Measurements from ENCODE around the gene RUSF1. TPM values are rescaled to one million over a fixed set of nuclear protein-coding genes. Genes with fewer than 3 reads are reported as not detected.

Gene RUSF1
- total RNA-seq, 1 donor = 48.5 TPM

DNA sequence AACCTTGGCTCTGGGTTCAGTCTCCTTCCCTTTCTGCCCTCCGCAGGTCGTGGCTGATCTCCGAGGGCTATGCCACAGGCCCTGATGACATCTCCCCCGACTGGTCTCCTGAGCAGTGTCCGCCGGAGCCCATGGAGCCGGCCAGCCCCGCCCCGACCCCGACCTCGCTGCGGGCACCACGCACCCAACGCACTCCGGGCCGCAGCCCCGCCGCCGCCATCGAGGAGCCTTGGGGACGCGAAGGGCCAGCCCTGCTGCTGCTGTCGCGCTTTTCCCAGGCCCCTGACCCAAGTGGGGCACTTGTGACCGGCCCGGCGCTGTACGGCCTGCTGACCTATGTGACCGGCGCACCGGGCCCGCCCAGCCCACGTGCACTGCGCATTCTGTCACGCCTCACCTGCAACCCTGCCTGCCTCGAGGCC is 43.8 kb downstream of the RUSF1 start:
- Histone ChIP-seq H3K27ac (ENCODE audit: low read depth, low read length) (no peak overlapping the region), H3K36me3 (ENCODE audit: insufficient read depth, low read length) (peaks cover 21% of the 10 kb centered on the region), H2AFZ (ENCODE audit: low read length) (no peak overlapping the region), H3K4me1 (ENCODE audit: insufficient read depth, low read length) (peaks cover 8% of the 10 kb centered on the region), H3K27me3 (ENCODE audit: insufficient read depth, low read length) (no peaks in the 10 kb centered on the region), H3K79me2 (ENCODE audit: insufficient read depth, low read length) (peaks cover 11% of the 10 kb centered on the region), H3K9me3 (ENCODE audit: low read depth, low read length) (no peaks in the 10 kb centered on the region), H4K20me1 (ENCODE audit: insufficient read depth, low read length) (no peaks in the 10 kb centered on the region), H3K4me2 (ENCODE audit: insufficient read depth, low read length) (no peak overlapping the region), H3K4me3 (ENCODE audit: insufficient read depth, low read length) (no peak overlapping the region)
- TF ChIP-seq, protein P1, sequence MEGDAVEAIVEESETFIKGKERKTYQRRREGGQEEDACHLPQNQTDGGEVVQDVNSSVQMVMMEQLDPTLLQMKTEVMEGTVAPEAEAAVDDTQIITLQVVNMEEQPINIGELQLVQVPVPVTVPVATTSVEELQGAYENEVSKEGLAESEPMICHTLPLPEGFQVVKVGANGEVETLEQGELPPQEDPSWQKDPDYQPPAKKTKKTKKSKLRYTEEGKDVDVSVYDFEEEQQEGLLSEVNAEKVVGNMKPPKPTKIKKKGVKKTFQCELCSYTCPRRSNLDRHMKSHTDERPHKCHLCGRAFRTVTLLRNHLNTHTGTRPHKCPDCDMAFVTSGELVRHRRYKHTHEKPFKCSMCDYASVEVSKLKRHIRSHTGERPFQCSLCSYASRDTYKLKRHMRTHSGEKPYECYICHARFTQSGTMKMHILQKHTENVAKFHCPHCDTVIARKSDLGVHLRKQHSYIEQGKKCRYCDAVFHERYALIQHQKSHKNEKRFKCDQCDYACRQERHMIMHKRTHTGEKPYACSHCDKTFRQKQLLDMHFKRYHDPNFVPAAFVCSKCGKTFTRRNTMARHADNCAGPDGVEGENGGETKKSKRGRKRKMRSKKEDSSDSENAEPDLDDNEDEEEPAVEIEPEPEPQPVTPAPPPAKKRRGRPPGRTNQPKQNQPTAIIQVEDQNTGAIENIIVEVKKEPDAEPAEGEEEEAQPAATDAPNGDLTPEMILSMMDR (IDR thresholded peaks at IDR 0.05; ENCODE audit: extremely low read depth, low read depth, low read length) = no peak
- no peak for DNase-seq (ENCODE audit: insufficient read length, low spot score, missing footprints)

GRCh38 chr16:31461921-31462804 is 46.0 kb downstream of the RUSF1 start:
- Histone ChIP-seq H3K9me3 (ENCODE audit: low read depth, low read length) (no peaks in the 10 kb centered on the region), H3K4me1 (ENCODE audit: insufficient read depth, low read length) (peaks cover 19% of the 10 kb centered on the region), H3K27ac (ENCODE audit: low read depth, low read length) (no peak overlapping the region), H3K27me3 (ENCODE audit: insufficient read depth, low read length) (no peaks in the 10 kb centered on the region), H3K79me2 (ENCODE audit: insufficient read depth, low read length) (peaks cover 23% of the 10 kb centered on the region), H3K4me3 (ENCODE audit: insufficient read depth, low read length) (no peak overlapping the region), H3K36me3 (ENCODE audit: insufficient read depth, low read length) (peaks cover 20% of the 10 kb centered on the region), H3K4me2 (ENCODE audit: insufficient read depth, low read length) (no peak overlapping the region), H4K20me1 (ENCODE audit: insufficient read depth, low read length) (peaks cover 13% of the 10 kb centered on the region), H2AFZ (ENCODE audit: low read length) (no peak overlapping the region)
- DNase-seq (ENCODE audit: insufficient read length, low spot score, missing footprints) = peak; percentile 43
- TF ChIP-seq, protein P1 (IDR thresholded peaks at IDR 0.05; ENCODE audit: extremely low read depth, low read depth, low read length) = no peak

DNA sequence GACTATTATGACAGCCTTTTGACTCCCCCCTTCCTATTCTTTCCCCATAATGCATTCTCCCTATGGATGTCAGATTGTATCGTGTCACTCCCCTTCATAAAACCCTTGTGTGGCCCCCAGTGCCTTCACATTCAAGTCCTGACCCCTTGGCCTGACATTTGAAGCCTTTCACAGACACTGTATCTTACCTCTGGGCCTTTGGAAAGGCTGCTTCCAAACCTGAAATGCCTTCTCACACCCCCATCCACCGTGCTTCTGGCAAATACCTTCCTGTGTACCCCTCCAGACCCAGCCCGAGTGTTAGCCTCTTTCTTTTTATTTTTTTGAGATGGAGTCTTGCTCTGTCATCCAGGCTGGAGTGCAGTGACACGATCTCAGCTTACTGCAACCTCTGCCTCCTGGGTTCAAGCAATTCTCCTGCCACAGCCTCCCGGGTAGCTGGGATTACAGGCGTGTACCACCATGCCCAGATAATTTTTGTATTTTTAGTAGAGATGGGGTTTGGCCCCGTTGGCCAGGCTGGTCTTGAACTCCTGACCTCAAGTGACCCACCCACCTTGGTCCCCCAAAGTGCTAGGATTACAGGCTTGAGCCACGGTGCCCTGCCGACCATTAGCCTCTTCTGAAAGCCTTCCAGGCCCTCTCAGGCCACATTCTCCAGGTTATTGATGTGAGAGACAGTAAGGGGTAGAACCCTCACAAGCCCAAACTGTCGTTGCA is 46.8 kb downstream of the RUSF1 start:
- Histone ChIP-seq H3K4me2 (ENCODE audit: insufficient read depth, low read length) (peak overlapping the region; percentile 83), H3K4me1 (ENCODE audit: insufficient read depth, low read length) (peaks cover 26% of the 10 kb centered on the region), H3K27ac (ENCODE audit: low read depth, low read length) (peak overlapping the region; percentile 66), H2AFZ (ENCODE audit: low read length) (no peak overlapping the region), H3K4me3 (ENCODE audit: insufficient read depth, low read length) (no peak overlapping the region), H4K20me1 (ENCODE audit: insufficient read depth, low read length) (peaks cover 21% of the 10 kb centered on the region), H3K27me3 (ENCODE audit: insufficient read depth, low read length) (no peaks in the 10 kb centered on the region), H3K79me2 (ENCODE audit: insufficient read depth, low read length) (peaks cover 31% of the 10 kb centered on the region), H3K36me3 (ENCODE audit: insufficient read depth, low read length) (peaks cover 12% of the 10 kb centered on the region), H3K9me3 (ENCODE audit: low read depth, low read length) (no peaks in the 10 kb centered on the region)
- TF ChIP-seq, protein P1 (IDR thresholded peaks at IDR 0.05; ENCODE audit: extremely low read depth, low read depth, low read length) = no peak
- DNase-seq (ENCODE audit: insufficient read length, low spot score, missing footprints) = no peak

DNA sequence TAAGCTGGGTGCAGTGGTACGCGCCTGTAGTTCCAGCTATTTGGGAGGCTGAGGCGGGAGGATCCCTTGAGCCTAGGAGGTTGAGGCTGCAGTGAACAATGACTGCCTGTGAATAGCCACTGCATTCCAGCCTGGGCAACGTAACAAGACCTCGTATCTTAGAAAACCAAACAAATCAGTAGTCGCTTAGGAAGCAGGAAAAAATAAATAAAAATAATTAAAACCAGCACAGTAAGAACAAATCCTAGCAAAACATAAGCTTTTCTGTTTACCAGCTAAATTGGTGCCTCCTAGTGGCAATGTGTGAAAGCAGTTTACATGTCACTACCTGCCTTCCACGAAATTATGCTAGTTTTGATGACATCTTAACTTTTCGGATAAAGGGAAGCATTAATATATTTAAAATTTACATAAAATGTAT is 47.6 kb downstream of the RUSF1 start:
- Histone ChIP-seq H2AFZ (ENCODE audit: low read length) (no peak overlapping the region), H3K27ac (ENCODE audit: low read depth, low read length) (peak overlapping the region; percentile 66), H3K4me2 (ENCODE audit: insufficient read depth, low read length) (peak overlapping the region; percentile 83), H3K4me1 (ENCODE audit: insufficient read depth, low read length) (peaks cover 29% of the 10 kb centered on the region), H3K9me3 (ENCODE audit: low read depth, low read length) (no peaks in the 10 kb centered on the region), H3K27me3 (ENCODE audit: insufficient read depth, low read length) (no peaks in the 10 kb centered on the region), H4K20me1 (ENCODE audit: insufficient read depth, low read length) (peaks cover 23% of the 10 kb centered on the region), H3K4me3 (ENCODE audit: insufficient read depth, low read length) (peak overlapping the region; percentile 76), H3K36me3 (ENCODE audit: insufficient read depth, low read length) (peaks cover 12% of the 10 kb centered on the region), H3K79me2 (ENCODE audit: insufficient read depth, low read length) (peaks cover 37% of the 10 kb centered on the region)
- TF ChIP-seq, protein P1 (IDR thresholded peaks at IDR 0.05; ENCODE audit: extremely low read depth, low read depth, low read length) = peak; percentile 80
- DNase-seq (ENCODE audit: insufficient read length, low spot score, missing footprints) = peak; percentile 91
